Measurements from ENCODE around the gene WDR35. TPM values are rescaled to one million over a fixed set of nuclear protein-coding genes. Genes with fewer than 3 reads are reported as not detected.

Gene WDR35
- total RNA-seq (2022; extraction: Qiagen RNA extraction) = 12.9 to 15.6 TPM (median 15.2 TPM) in 5 replicates

GRCh38 chr2:19989667-19990415, at the start of gene WDR35:
TSS of gene WDR35 (minus strand) at chr2:19990105. CDS start at chr2:19990015, 90 bp downstream.

GRCh38 chr2:20012282-20013125, 22.6 kb upstream of the WDR35 start, which contains the start of gene MATN3:
TSS of gene MATN3 (minus strand) at chr2:20012668. CDS start at chr2:20012631, 37 bp downstream.

GRCh38 chr2:19901442-19902215, 88.3 kb downstream of the WDR35 start, which contains the start of gene TTC32:
TSS of gene TTC32 (minus strand) at chr2:19901983. CDS start at chr2:19901854, 129 bp downstream.

Other genes with a start within 250 kb of the WDR35 start
- 10.5 to 14.8 TPM (median 13.5 TPM) in 5 replicates for gene TTC32, start 88.1 kb downstream of the WDR35 start, total RNA-seq (2022; extraction: Qiagen RNA extraction)
- 10.6 to 17.7 TPM (median 15.6 TPM) in 5 replicates for gene MATN3, start 22.6 kb upstream of the WDR35 start, total RNA-seq (2022; extraction: Qiagen RNA extraction)
- gene LAPTM4A, start 61.5 kb upstream of the WDR35 start, total RNA-seq (2022; extraction: Qiagen RNA extraction) = 224 to 309 TPM (median 282 TPM) in 5 replicates
- 148 to 201 TPM (median 187 TPM) in 5 replicates for gene SDC1, start 235.0 kb upstream of the WDR35 start, total RNA-seq (2022; extraction: Qiagen RNA extraction)

Measured in A549 treated with Mapracorat at 1 μM for 4 hours (cell line).